CD1c-positive myeloid dendritic cell (primary cell): ENCODE results near the gene MEG3.

Source experiments
- DNase-seq: peaks from one replicate; pipeline ENCODE4 v3.0.0-alpha.2; 2016; ENCODE audit errors: extremely low spot score

MEG3 gene

DNA sequence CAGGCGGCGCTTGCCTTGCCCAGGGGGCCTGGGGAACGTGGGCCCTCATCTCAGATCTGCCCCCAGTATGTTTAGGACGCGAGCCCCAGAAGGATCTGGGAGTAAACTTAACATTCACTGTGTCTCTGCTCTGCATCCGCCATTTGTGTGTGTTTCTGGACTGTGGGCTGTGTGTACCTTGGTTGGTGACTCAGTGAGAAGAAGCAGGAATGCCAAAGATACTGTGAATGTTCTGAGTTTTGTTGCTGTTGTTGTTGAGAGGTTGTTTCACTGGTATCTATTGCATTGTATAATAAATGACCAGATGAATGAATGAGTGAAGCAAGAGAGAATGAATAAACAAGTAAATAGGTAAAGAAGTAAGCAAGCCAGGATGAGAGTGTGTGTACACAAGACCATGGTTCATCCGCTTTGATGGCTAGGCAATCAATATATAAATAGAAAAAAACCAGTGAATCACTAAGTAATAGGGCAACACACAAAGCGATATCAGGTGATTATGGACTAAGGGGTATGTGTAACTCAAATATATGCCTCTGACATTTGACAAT is 20.5 kb downstream of the MEG3 start:
- no peak for DNase-seq

DNA sequence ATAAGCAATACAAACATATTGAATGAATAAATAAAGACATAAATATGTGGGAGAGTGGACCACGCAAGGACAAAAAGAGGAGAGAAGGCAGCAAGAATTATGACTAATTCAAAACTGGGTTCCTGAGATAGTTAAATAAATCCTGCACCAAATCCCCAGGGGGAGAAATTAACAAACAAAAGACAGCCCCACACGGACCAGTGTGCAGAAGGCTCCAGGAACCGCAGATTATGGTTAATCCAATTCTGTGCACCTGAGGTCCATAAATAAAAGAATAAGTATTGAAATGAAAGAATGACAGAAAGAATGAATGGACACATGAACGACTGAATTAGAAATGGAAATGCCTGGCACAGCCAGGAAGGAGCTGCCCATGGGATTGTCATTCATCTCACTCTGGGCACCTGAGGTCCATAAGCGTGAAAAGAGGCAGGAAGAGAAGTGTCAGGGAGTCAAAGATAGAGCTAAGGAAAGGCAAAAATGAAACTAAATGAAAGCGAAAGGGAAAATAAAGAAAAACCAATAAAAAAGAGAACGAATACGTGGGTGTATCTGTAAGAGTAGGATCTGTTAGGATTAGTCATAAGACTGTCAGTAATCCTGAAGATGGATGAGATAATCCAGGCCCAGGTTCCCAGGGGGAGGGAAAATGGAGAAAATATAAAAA is 23.3 kb downstream of the MEG3 start:
- DNase-seq: no peak

DNA sequence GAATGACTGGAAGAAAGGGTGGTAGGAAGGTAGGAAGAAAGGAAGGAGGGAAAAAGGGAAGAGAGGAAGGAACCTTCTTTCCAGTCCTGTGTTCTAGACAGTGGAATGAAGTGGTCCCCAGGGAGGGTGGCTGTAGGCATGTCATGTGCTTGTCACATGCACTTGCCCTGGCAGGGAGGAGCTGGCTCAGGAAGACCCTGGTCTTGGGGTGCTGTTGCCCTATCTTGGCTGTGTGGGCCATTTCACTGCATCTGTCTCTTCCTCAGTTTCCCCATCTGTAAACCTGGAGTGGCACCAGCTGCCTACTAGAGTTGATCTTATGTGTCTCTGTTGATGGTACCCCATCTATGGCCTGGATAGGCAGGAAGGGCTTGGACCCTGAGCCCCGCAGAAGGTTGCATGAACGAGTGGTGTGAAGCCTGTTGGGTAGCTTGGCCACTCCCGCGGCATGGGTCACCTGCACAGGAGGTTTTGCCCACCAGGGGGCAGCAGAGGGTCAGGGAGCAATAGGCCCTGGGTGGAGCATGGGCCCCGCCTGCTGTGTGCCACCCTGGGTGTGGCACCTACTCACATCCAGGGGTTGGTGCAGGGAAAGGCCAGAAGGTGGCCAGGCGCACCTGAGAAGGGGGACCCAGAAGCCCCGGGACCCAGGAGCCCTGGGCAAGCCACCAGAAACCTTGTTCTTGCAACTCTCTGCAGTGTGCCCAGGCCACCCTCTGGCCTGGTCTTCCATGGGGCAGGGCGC is 25.1 kb downstream of the MEG3 start:
- DNase-seq: peak; percentile 77

DNA sequence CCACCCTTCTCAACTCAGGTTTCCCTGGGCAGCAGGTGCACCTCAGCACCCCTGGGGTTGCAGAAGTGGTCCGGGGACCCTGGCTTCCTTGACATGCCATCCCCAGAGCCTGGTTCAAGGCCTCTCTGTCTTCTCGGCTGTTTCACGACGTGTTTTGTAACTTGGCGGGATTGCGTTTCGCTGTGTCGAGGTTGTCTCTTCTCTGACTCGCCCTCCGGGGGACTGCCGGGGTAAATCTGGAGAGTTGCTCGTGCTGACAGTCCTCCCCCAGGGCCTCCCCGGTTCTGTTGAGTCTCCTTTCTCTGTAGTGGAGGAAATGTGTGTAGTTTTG is 25.6 kb downstream of the MEG3 start:
- DNase-seq: no peak

DNA sequence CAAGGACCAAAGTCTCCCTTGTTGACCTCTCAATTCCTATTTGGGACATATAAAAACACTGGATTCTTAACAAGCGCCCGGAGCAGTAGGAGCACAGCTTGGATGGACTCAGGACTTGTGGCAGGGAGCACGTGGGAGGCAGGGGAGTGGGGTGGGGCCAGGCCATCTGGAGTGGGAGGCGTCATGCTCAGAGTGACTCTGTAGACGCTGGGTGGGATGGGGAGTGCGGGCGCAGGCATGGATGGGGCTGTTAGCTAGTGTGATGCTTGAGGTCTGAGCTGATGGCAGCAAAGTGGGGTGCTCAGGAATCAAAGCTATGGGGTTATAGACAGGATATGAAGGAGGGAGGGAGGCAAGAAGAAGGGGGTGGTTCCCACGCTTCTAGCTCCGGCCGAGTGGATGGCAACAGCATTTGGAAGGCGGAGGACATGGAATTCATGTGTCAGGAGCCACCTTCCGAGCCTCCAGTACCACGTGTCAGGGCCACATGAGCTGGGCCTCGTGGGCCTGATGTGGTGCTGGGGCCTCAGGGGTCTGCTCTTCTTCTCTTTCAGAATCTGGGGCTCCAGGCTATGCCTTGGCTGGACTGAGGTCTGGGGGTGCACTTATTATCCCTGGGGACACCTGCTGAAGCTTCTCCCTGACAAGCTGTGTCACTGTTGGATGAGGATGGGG is 26.2 kb downstream of the MEG3 start:
- DNase-seq: no peak

DNA sequence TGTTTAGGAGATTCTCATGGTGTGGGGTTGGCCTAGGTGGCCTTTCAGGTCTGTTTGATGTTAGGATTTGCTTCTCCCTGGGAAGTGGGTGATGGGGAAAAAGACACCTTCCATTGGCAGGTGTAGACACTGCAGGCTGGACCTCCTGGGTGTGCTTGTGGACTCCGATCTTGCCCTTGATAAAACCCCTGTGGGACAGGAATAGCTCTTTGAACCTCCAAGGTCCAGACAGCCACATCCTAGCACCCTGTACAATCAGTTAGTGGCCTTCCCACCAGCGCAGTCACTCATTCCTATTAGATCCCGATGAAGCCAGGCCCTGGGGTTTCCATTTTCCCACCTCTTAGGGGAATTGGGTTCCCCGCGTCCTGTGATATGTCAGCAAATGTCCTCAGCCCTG is 28.5 kb downstream of the MEG3 start:
- DNase-seq: no peak

DNA sequence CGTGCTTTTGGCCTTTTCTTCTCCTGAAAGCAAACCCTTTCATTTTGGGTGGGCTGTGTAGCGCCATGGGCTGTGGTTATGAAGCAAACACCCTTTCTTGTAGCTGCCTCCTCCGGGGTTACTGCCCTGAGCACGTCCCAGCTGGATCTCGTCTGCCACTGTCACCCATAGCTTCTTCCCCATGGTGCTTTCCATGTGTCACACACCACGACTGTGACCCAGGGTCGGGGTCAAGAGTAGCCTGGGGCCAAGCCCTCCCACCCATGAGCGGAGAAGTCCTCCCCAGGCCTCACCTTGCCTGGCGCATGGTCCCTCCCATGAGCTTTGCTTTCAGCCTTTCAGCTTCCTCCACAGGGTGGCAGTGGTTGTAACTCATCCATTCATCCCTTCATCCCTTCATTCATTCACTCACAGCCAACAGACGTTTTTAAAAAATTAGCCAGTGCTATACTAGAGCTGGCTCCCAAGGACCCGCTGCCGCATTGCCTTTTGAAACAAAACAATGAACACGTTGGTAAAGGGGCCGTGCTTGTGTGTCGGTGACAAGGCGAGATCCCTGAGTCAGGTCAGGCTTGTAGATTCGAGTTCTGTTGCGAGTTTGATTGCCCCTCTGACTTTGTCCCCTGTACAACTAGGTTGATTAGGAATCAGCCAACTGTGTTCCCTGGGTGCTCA is 29.5 kb downstream of the MEG3 start:
- DNase-seq: no peak

DNA sequence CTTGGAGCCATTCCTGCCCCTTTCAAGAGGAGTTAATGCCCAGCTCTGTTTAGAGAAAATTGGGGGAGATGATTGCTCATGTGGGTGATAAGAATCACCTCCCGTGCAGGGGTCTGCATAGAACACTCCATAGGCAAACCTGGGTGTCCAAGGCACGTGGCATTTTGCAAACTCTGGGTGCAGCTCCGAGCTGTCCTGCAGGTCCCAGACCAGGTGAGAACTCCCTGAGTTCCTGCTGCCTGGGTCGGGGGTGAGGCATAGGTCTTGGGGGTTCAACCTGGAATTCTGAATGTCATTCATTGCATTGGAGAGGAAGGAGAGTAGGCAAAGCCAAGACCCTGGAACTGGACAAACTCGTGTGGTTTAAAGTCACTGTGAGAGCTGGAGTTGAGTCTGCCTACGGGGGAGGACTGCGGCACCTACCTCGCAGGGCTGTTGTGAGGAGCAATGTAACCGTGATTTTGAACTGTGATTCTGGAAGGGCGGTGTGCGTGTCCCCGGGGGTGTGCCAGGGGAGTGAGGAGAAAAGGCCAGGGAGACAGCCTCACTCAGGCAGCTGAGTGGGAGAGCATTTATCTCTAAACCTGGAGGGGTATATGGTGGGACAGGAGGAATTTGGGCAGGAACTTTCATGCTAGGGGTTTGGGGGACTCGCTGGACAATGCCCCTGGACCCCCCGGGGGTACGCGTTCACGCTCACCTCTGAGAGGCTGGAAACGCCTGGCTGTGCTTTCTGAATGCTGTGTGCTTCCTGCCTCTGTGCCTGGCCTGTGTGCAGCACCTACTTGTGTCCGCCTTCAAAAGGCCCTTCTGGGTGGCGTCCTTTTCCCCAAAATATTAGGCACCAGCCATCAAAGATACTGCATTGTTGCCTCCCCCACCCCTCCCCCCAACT is 30.4 kb downstream of the MEG3 start:
- DNase-seq: no peak

DNA sequence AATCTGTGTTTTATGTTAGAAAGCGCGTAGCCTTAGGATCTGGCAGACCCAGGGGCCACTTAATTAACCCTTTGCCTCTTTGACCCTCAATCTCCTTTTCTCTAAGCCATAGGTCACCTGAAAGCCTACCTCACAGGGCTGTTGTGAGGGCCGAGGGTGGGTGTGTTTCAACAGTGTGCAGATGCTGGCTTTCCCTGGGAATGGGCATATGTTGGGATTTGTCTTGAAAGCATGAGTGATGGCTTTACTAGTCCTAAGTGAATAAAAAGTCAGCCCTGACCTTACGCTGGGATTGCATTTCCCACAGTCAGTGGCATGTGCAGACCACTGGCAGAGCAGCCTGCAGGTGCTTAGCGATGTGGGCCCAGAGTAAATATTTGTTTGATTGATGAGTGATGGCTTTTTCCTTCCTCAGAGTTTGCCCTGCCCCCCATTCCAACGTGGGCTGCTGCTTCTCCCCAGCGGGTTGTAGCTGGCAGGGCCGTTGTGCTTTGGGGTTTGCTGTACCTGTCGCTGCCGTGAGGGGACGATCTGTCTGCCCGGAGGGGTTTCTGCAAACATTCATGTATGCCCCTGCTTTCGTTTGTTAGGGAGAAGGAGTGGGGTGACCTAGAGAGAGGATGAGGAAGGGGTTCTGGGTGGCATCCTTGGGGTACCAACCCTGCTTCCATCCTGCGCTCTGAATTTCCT is 31.5 kb downstream of the MEG3 start:
- DNase-seq: no peak

DNA sequence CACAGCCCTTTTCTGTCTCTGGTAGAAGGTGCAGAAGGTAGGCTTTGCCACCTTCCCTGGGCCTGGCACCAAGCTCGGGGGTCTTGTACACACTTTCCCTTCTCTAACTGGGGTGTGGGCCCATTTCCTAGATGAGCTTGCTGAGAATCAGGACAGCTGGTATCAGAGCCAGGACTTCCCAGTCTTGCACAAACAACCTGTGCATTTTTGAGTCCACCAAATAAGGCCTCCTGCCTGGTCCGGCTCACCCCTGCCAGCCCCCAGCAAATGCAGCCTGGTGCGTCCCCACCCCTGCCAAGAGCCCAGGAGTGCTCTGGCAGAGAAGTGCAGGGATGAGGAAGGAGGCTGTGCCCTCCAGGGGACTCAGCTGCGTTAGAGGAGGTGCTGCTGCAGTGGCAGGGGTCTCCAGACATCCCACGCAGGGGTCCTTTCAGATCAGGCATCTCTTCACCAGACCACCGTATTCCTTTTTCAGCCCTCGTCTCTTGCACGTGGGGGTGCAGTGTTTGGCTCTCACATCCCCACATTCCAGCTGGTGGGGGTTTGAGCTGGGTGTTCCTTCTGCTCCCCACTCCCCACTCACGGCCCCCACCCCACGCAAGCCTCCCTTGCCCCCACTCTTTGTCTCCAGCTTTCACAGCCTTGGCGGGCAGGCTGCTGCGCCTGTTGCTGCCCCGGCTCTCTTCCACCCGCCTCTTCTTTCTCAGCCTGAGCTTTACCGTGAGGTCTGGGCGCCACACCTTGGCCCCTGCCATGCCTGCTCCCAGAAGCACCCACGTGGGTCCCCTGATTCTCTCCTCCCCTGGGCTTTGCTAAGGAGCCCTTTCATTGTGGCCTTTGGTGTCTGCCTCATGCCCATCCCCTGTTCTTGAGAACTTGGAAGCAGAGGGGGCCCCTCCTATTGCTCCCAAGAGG is 32.3 kb downstream of the MEG3 start:
- DNase-seq: no peak

DNA sequence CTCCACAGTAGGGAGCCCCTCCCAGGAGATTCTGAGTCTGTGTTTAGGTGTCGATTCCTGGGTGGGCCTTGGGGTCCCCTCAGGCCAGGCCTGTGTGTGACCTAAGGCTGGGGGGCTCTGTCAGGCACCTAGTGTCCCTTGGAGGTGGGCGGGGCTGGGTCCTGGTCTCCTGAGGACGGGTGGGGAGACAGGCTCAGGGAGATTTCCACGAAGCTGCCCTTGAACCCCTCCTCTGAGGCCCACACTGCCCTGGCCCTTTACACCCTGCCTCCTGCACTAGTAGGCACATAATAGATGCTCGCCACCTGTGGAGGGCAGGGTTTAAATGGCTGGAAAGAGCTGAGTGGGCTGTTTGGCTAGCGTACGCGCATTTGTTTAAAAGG is 32.9 kb downstream of the MEG3 start:
- DNase-seq: no peak

DNA sequence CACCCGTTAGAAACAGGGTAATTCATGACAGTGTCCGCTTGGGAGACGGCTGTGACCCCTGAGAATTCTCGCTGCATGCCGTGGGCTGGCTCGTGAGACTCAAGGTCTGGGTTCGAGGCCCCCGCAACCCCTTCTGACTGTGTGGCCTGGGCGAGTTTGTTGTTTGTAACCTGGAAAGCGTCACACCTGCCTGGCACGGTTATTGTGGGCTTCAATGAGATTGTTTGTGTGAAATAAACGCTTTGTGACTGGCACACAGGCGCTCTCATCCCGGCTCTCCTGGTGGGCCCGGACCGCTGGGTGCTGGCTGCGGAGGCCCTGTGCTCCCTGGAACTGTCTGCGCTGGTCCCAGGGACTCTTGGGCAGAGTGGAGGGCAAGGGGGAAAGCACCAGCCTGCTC is 33.9 kb downstream of the MEG3 start:
- no peak for DNase-seq

DNA sequence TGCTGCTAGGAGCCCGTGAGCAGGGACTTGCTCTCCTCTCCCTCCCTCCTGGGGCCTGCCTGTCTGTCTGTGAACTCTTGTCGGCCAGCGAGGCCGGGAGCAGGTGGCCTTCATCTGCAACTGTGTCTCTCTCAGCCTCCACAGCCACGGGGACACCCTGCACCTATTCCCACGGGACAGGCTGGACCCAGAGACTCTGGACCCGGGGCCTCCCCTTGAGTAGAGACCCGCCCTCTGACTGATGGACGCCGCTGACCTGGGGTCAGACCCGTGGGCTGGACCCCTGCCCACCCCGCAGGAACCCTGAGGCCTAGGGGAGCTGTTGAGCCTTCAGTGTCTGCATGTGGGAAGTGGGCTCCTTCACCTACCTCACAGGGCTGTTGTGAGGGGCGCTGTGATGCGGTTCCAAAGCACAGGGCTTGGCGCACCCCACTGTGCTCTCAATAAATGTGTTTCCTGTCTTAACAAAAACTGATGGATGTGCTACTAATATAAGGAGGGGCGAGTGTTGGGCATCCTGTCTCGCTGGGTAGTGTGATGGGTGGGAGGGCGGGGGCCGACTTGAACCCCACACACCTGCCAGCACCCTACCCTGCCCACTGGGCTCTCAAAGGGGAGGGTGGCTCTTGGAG is 34.8 kb downstream of the MEG3 start:
- DNase-seq: no peak

DNA sequence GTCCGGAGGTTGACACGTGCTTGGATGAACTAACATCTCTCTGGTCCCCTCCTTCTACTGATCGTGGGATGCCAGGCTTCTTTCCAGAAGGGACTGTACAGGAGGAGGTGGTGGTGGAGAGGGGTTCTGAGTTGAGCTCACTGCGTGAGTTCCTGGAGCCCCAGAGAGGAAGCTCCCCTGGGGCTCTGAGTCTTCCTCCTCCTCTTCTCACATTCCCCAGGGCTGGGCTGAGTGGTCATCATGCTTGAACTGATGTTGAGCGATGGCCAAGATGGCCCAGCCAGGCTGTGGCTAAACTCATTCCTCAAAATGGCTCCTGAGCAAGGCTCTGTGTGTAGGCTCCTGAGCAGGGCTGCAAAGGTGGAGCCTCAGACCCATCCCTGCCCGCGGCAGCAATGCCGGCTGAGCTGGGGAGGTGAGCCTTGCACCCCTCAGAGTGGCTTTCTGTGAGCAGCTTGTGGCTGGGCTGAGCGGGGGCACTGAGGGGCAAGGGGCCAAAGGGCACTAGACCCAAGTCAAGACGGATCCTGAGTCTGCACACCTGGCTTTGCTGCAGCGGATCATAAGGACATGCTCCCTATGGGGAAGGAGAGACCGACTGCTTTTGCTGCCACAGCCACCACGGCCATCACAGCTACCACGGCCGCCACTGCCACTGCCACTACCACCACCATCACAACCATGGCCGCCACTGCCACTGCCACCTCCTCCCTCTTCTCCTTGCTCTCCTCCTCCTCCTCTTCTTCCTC is 35.4 kb downstream of the MEG3 start:
- no peak for DNase-seq

DNA sequence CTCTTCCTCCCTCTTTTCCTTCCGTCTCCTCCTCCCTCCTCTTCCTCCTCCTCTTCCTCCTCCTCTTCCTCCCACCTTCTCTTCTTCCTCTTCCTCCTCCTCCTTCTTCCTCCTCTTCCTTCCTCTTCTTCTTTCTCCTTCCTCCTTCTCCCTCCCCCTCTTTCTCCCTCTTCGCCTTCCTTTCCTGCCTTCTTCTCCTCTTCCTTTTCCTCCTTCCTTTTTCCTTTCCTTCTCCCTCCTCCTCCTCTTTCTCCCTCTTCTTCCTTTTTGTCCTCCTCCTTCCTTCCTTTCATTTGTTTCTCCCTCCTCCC is 36.0 kb downstream of the MEG3 start:
- no peak for DNase-seq

DNA sequence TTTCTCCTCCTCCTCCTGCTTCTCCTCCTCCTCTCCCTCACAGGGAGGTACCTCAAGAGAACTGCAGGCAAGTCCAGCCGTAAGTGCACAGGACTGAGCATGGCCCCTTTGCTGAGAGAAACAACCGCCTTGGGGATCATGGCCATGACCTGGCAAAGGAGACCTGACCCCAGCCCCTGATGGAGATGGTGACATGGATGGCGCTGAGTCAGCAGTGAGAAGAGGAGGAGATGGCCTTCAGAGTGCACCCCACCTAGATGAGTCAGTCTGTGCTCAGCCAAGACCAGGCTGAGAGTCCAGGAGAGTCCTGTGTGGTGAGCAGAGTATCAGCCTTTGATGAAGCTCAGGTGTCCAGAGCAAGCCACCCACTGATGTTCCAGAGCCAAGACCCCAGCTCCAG is 36.4 kb downstream of the MEG3 start:
- no peak for DNase-seq

DNA sequence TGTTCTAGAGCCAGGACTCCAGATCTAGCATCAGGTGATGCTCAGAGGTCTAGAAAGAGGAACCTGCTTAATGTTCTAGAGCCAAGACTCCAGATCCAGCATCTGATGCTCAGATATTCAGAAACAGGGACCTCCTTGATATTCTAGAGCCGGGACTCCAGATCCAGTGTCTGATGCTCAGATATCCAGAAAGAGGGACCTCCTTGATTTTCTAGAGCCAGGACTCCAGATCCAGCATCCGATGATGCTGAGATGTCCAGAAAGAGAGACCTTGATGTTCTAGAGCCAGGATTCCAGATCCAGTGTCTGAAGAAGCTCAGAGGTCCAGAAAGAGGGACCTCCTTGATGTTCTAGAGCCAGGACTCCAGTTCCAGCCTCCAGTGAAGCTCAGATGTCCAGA is 36.9 kb downstream of the MEG3 start:
- no peak for DNase-seq

DNA sequence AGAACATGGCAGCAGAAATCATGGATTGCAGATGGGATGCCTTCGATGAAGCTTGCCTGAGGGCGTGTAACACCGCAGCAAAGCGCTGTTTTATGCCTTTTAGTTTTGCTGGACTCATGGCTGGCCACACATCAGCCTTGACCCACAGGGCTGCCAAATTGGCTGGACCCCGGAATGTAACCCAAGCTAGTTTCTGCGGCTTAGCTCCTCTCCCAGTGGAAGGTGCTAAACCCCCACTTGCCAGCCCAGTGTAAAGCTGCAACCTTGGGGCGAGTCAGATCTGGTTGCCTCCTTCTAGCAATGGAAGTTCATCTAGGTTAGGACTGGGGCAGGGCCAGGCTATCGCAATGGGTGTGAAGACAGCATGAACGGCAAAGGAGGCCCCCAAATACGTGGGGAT is 38.3 kb downstream of the MEG3 start:
- no peak for DNase-seq
